ENCODE results near the gene SYNPO2. TPM values are rescaled to one million over a fixed set of nuclear protein-coding genes. Genes with fewer than 3 reads are reported as not detected.

Gene SYNPO2
- total RNA-seq, 1 experiment from 2014 or later: 0.93 TPM

DNA sequence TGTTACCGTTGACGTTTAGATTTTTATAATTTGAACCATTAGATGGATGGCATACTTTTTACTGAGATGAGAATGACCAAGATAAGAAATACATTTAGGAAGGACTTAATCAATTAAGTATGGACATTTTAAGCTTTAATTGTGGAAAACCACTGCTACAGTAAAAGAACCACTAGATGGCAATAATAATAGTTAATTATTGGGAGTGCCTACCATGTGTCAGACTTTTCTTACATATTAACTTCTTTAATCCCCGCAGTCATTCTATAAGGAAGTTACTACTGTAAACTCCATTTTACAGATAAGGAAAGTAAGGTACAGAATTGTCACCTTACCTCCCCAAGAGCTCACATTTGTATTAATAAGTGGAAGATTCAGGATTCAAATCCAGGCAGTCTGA lies 198.5 kb downstream of the SYNPO2 start:
- POLR2A ChIA-PET: interaction anchor here (1.3 to 1.8 kb wide), 2 partner anchors 16 to 126 kb away, joined by 6 read pairs; partner anchors contain the start of gene USP53
- no peak for DNase-seq (ENCODE audit: low read depth, low spot score)
- H3K79me2 ChIP-seq (ENCODE audit: insufficient read depth, low read length): no peaks in the 10 kb centered on the region

DNA sequence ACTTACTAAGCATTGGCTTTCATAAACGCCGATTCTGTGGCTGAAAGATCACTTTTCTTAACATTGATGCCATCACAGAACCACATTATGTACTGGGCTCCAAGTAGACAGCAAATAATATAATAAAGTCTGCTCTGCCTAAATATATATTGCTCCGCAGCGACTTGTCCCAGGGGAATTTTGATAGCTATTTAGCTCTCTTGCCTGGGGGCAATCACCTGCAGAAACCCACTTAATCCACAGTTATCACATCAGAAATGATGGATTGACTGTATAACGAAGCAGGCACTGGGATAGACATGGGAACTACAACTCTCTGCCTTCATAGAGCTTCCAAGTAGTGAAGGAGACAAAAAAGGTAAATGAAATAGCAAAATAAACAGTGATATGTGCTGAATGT lies 199.0 kb downstream of the SYNPO2 start:
- no peaks in the 10 kb centered on the region for H3K36me3 ChIP-seq (ENCODE audit: control insufficient read depth in 1 of 2, insufficient read depth in 2 of 2, low read length in 2 of 2)

More for the DNA sequence above, 198.5 kb downstream of the SYNPO2 start:
- Histone ChIP-seq H3K36me3 (ENCODE audit: control insufficient read depth in 1 of 2, insufficient read depth in 2 of 2, low read length in 2 of 2) (no peaks in the 10 kb centered on the region), H3K9me3 (ENCODE audit: control insufficient read depth in 1 of 2, insufficient read depth in 1 of 2, low read depth in 1 of 2, low read length in 2 of 2) (no peaks in the 10 kb centered on the region), H3K4me3 (replicated peaks in 1 of 2; ENCODE audit: low read depth in 1 of 2, low read length in 2 of 2) (no peak overlapping the region), H3K9me2 (ENCODE audit: insufficient read depth) (no peaks in the 10 kb centered on the region), H3K27me3 (ENCODE audit: insufficient read depth, low read length) (no peaks in the 10 kb centered on the region), H3K4me1 (ENCODE audit: control insufficient read depth in 1 of 2, insufficient read depth in 2 of 2, low read length in 2 of 2) (no peaks in the 10 kb centered on the region), H3K4me2 (ENCODE audit: low read length) (no peak overlapping the region), H2AFZ (ENCODE audit: low read depth, low read length, poor library complexity, severe bottlenecking) (peak overlapping the region; percentile 66), H4K20me1 (ENCODE audit: insufficient read depth) (no peaks in the 10 kb centered on the region), H3K9ac (ENCODE audit: low read length) (no peak overlapping the region), H3K27ac (ENCODE audit: low read depth, low read length) (no peak overlapping the region)
- RAD21 ChIA-PET (ENCODE audit: low non-redundant PET in 1 of 2, low total read pairs in 2 of 2, uncharacterized antibody in 2 of 2, unreplicated experiment in 2 of 2): no interaction called here
- intact Hi-C loops (cut with micrococcal nuclease): loop anchor here (5.0 kb wide), 1 partner anchor 200 kb away; no protein-coding TSS in a partner anchor
- ATAC-seq: no peak
- no TSS peak for BruUV-seq (replicated peaks)
- TF ChIP-seq RAD21 (IDR thresholded peaks at IDR 0.05; ENCODE audit: low read depth): peak; percentile 57
- TF ChIP-seq TCF7L2 (IDR thresholded peaks at IDR 0.05; ENCODE audit: borderline replicate concordance, extremely low read depth, insufficient read depth, insufficient read length): no peak
- TF ChIP-seq, protein P1, sequence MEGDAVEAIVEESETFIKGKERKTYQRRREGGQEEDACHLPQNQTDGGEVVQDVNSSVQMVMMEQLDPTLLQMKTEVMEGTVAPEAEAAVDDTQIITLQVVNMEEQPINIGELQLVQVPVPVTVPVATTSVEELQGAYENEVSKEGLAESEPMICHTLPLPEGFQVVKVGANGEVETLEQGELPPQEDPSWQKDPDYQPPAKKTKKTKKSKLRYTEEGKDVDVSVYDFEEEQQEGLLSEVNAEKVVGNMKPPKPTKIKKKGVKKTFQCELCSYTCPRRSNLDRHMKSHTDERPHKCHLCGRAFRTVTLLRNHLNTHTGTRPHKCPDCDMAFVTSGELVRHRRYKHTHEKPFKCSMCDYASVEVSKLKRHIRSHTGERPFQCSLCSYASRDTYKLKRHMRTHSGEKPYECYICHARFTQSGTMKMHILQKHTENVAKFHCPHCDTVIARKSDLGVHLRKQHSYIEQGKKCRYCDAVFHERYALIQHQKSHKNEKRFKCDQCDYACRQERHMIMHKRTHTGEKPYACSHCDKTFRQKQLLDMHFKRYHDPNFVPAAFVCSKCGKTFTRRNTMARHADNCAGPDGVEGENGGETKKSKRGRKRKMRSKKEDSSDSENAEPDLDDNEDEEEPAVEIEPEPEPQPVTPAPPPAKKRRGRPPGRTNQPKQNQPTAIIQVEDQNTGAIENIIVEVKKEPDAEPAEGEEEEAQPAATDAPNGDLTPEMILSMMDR (IDR thresholded peaks at IDR 0.05 in 2 of 3, conservative IDR thresholded peaks at IDR 0.05 in 1 of 3; ENCODE audit: borderline replicate concordance in 1 of 3, insufficient read depth in 1 of 3, low read depth in 2 of 3, low read length in 2 of 3): peak; percentile 13 to 38 (median 19); a peak in 3 of 6 replicates
- CTCF ChIA-PET: interaction anchor here (0.6 to 1.8 kb wide), 7 partner anchors 9 to 126 kb away, joined by 3 to 10 read pairs (median 4); partner anchors contain the start of gene USP53

More for the DNA sequence above, 199.0 kb downstream of the SYNPO2 start:
- BruUV-seq (replicated peaks): no TSS peak
- Histone ChIP-seq H3K4me2 (ENCODE audit: low read length) (no peak overlapping the region), H3K9ac (ENCODE audit: low read length) (no peak overlapping the region), H3K27ac (ENCODE audit: low read depth, low read length) (no peak overlapping the region), H4K20me1 (ENCODE audit: insufficient read depth) (no peaks in the 10 kb centered on the region), H3K27me3 (ENCODE audit: insufficient read depth, low read length) (no peaks in the 10 kb centered on the region), H3K9me2 (ENCODE audit: insufficient read depth) (no peaks in the 10 kb centered on the region), H2AFZ (ENCODE audit: low read depth, low read length, poor library complexity, severe bottlenecking) (peak overlapping the region; percentile 66), H3K4me3 (replicated peaks in 1 of 2; ENCODE audit: low read depth in 1 of 2, low read length in 2 of 2) (no peak overlapping the region), H3K4me1 (ENCODE audit: control insufficient read depth in 1 of 2, insufficient read depth in 2 of 2, low read length in 2 of 2) (no peaks in the 10 kb centered on the region), H3K79me2 (ENCODE audit: insufficient read depth, low read length) (no peaks in the 10 kb centered on the region), H3K9me3 (ENCODE audit: control insufficient read depth in 1 of 2, insufficient read depth in 1 of 2, low read depth in 1 of 2, low read length in 2 of 2) (no peaks in the 10 kb centered on the region)
- ChIA-PET RAD21 (ENCODE audit: low non-redundant PET in 1 of 2, low total read pairs in 2 of 2, uncharacterized antibody in 2 of 2, unreplicated experiment in 2 of 2) (no interaction called here), CTCF (interaction anchor here (0.8 to 1.8 kb wide), 5 partner anchors 8 to 125 kb away, joined by 3 to 10 read pairs (median 6); partner anchors contain the start of gene USP53), POLR2A (interaction anchor here (1.3 to 1.8 kb wide), 2 partner anchors 16 to 125 kb away, joined by 6 read pairs; partner anchors contain the start of gene USP53)
- DNase-seq (ENCODE audit: low read depth, low spot score): no peak
- TF ChIP-seq, protein P2, sequence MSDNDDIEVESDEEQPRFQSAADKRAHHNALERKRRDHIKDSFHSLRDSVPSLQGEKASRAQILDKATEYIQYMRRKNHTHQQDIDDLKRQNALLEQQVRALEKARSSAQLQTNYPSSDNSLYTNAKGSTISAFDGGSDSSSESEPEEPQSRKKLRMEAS (IDR thresholded peaks at IDR 0.05): no peak
- TF ChIP-seq, protein P1 (IDR thresholded peaks at IDR 0.05 in 2 of 3, conservative IDR thresholded peaks at IDR 0.05 in 1 of 3; ENCODE audit: borderline replicate concordance in 1 of 3, insufficient read depth in 1 of 3, low read depth in 2 of 3, low read length in 2 of 3): no peak
- TF ChIP-seq SP1 (IDR thresholded peaks at IDR 0.05; ENCODE audit: low read depth) (no peak), YY1 (IDR thresholded peaks at IDR 0.05; ENCODE audit: extremely low read depth, insufficient replicate concordance, low read depth, low read length) (no peak), POLR2A (IDR thresholded peaks at IDR 0.05; ENCODE audit: borderline replicate concordance, extremely low read depth, insufficient read depth, insufficient read length) (no peak), RAD21 (IDR thresholded peaks at IDR 0.05; ENCODE audit: low read depth) (no peak), SRF (IDR thresholded peaks at IDR 0.05; ENCODE audit: low read depth) (no peak), EZH2phosphoT487 (IDR thresholded peaks at IDR 0.05; ENCODE audit: borderline replicate concordance) (no peak), CEBPB (IDR thresholded peaks at IDR 0.05; ENCODE audit: low read depth) (no peak)
- ATAC-seq: no peak
- intact Hi-C loops (cut with micrococcal nuclease): loop anchor here (5.0 kb wide), 1 partner anchor 200 kb away; no protein-coding TSS in a partner anchor
